Measurements from ENCODE around the gene VDAC1. TPM values are rescaled to one million over a fixed set of nuclear protein-coding genes. Genes with fewer than 3 reads are reported as not detected.

VDAC1 gene
- total and polyA plus RNA-seq, 2 of the 8 experiments (the other 6 are each of a cell fraction or from before 2014, with no cell fraction given): 111 to 301 TPM

DNA sequence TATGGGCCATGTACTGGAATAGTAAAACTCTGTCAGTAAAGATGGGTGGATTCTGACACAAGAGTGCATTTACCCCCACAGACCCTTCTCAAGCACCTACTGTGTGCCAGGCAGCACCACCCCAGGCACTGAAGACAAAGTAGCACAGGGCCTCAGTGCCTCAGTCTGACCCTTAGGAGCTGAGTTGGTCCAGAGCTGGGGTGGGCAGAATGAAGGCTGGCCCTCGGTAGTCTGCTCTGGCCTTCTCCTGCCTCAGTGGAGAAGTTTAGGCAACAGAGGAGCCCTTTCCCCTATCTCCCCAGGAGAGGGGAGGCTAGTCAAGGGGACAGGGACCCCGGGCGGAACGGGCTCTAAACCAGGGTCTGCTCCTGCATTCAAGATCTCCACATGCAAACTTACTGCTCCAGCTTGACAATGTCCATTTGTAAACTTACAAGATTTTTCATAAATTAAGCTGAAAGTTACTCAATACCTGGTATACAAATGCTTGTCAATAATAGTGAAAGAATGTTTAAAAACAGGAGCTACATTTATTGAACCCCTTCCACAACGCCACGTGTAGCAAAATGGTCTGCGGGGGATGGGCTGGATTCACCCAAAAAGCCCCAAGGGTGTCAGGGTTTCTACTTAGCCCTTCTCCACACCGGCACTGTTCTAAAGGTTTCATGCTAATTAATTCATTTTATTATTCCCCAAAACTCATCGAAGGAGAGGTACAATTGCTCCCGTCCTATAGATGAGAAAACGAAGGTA, 1.5 kb downstream of the VDAC1 start:
- H3K56ac ChIP-seq (replicated peaks; ENCODE audit: insufficient read length, low read depth, low read length): no peak overlapping the region
- H4K8ac ChIP-seq (ENCODE audit: extremely low read depth, insufficient read depth, low read length): no peak overlapping the region; the same call in 1 of the 2 replicates
- peak overlapping the region; percentile 88 to 91 for H3K4me2 ChIP-seq (ENCODE audit: insufficient read depth in 1 of 2, low read depth in 2 of 2, low read length in 2 of 2)
- no peak overlapping the region for H2AFZ ChIP-seq (ENCODE audit: low read length)
- peaks cover 6 to 29% (median 16%) of the 10 kb centered on the region in 4 experiments for H3K4me1 ChIP-seq (replicated peaks in 1 of 4; ENCODE audit: control insufficient read depth in 3 of 4, insufficient read depth in 4 of 4, low read length in 3 of 4)
- no peak overlapping the region for H2BK120ac ChIP-seq (replicated peaks; ENCODE audit: low read depth, low read length)
- H4K91ac ChIP-seq (replicated peaks; ENCODE audit: insufficient read length, low read length): peak overlapping the region; percentile 8
- H3K27ac ChIP-seq (ENCODE audit: low read depth, low read length): 0 out of 2 replicates have a peak overlapping the region, but pooled peaks have one; percentile 84
- DNase-seq (ENCODE audit: low read depth in 1 of 2, low spot score in 2 of 2) (no peak), FAIRE-seq (no peak)
- peak overlapping the region; percentile 58 for H4K5ac ChIP-seq (ENCODE audit: insufficient read length, low read depth, low read length)
- peak overlapping the region; percentile 81 to 98 (median 86) for H3K9ac ChIP-seq (replicated peaks in 1 of 4; ENCODE audit: extremely low read depth in 1 of 4, low read depth in 3 of 4, low read length in 3 of 4)
- ChIA-PET CTCF (ENCODE audit: partially characterized antibody) (interaction anchor here (0.9 to 1.3 kb wide), 3 partner anchors 8 to 36 kb away, joined by 3 to 4 read pairs (median 3); no protein-coding TSS in a partner anchor), POLR2A (ENCODE audit: partially characterized antibody) (interaction anchor here (0.9 to 2.6 kb wide), 6 partner anchors 8 to 111 kb away, joined by 3 to 10 read pairs (median 4); partner anchors contain the start of gene TCF7)
- no peak overlapping the region for H2BK20ac ChIP-seq (ENCODE audit: low read length)
- H3K4me3 ChIP-seq (ENCODE audit: extremely low read depth in 1 of 4, insufficient read depth in 2 of 4, low read depth in 3 of 4, low read length in 4 of 4): peak overlapping the region; percentile 52 to 90 (median 66)
- H2BK15ac ChIP-seq (ENCODE audit: low read length): no peak overlapping the region
- no peaks in the 10 kb centered on the region for H3K27me3 ChIP-seq (replicated peaks in 1 of 4; ENCODE audit: control insufficient read depth in 3 of 4, extremely low read depth in 1 of 4, insufficient read depth in 3 of 4, low read length in 3 of 4)
- H4K20me1 ChIP-seq (replicated peaks in 1 of 2; ENCODE audit: control insufficient read depth in 1 of 2, insufficient read depth in 2 of 2, low read length in 2 of 2): peaks cover 27 to 39% of the 10 kb centered on the region in 2 experiments
- no peaks in the 10 kb centered on the region for H3K9me3 ChIP-seq (ENCODE audit: insufficient read depth in 2 of 2, low read depth in 1 of 2, low read length in 1 of 2)
- H2BK5ac ChIP-seq (ENCODE audit: low read depth, low read length): no peak overlapping the region
- H3K79me1 ChIP-seq (ENCODE audit: low read depth, low read length): peaks cover 6% of the 10 kb centered on the region; the same call in 1 of the 2 replicates
- H3K4ac ChIP-seq (replicated peaks; ENCODE audit: insufficient read length, low read depth, low read length): no peak overlapping the region
- no peak overlapping the region for H3K14ac ChIP-seq (ENCODE audit: insufficient read length)
- peaks cover 16% of the 10 kb centered on the region for H3K23me2 ChIP-seq (ENCODE audit: low read depth, low read length)
- H2BK12ac ChIP-seq (ENCODE audit: low read depth, low read length): no peak overlapping the region
- no peak overlapping the region for H3K23ac ChIP-seq (ENCODE audit: insufficient read length)
- WGBS, 2 experiments (ENCODE audit: extremely low coverage in 1 of 2, insufficient coverage in 1 of 2, insufficient read length in 1 of 2, insufficient replicate concordance in 2 of 2, low coverage in 1 of 2, low lambda C conversion rate in 2 of 2, missing lambda C conversion rate in 1 of 2): 37% methylated on average over 11 of the region's 11 CpGs; no CpG with 5 or more reads in 1 of the 2 experiments
- H3K79me2 ChIP-seq (ENCODE audit: control insufficient read depth in 1 of 2, insufficient read depth in 2 of 2, low read length in 2 of 2): peaks cover 45 to 60% of the 10 kb centered on the region in 2 experiments
- no peak overlapping the region; the same call in 1 of the 2 replicates for H3K18ac ChIP-seq (ENCODE audit: extremely low read depth, low read length)
- H3K36me3 ChIP-seq (ENCODE audit: control insufficient read depth in 2 of 4, insufficient read depth in 4 of 4, low read length in 3 of 4): no peaks in the 10 kb centered on the region; a peak in 1 of 8 replicates
- H2AK5ac ChIP-seq (ENCODE audit: low read depth, low read length): no peak overlapping the region
- TF ChIP-seq TCF12 (IDR thresholded peaks at IDR 0.05; ENCODE audit: low read depth, low read length) (no peak), CHD2 (IDR thresholded peaks at IDR 0.05; ENCODE audit: low read length) (no peak), SP1 (IDR thresholded peaks at IDR 0.05; ENCODE audit: low read depth, low read length) (no peak), POLR2AphosphoS5 (IDR thresholded peaks at IDR 0.05; ENCODE audit: low read depth, low read length) (no peak), PHF8 (conservative IDR thresholded peaks at IDR 0.05; ENCODE audit: low read depth, low read length) (no peak), EGR1 (IDR thresholded peaks at IDR 0.05; ENCODE audit: borderline replicate concordance, low read depth, low read length) (no peak), GABPA (IDR thresholded peaks at IDR 0.05; ENCODE audit: borderline replicate concordance, insufficient read depth, low read length) (no peak), KDM5A (IDR thresholded peaks at IDR 0.05; ENCODE audit: low read length) (no peak), POLR2A (IDR thresholded peaks at IDR 0.05; ENCODE audit: control extremely low read depth in 1 of 2, low read depth in 2 of 2, low read length in 2 of 2) (0 out of 3 replicates have a peak, but pooled peaks of 1 of the 2 experiments have one; percentile 17), SIN3A (conservative IDR thresholded peaks at IDR 0.05 in 1 of 2, IDR thresholded peaks at IDR 0.05 in 1 of 2; ENCODE audit: low read depth in 1 of 2, low read length in 2 of 2) (peak in 1 of 2 experiments; percentile 72; a peak in 1 of 4 replicates)
- TF ChIP-seq, protein P1, sequence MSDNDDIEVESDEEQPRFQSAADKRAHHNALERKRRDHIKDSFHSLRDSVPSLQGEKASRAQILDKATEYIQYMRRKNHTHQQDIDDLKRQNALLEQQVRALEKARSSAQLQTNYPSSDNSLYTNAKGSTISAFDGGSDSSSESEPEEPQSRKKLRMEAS (IDR thresholded peaks at IDR 0.05): peak; percentile 27; the same call in 1 of the 2 replicates

Data from H1 (cell line).